ENCODE data around the gene KCTD19. TPM values are rescaled to one million over a fixed set of nuclear protein-coding genes. Genes with fewer than 3 reads are reported as not detected.

The KCTD19 gene
- total and polyA plus RNA-seq, 4 donors: 0.07 to 5.1 (median 0.32) TPM

- 61 to 82% methylated on average over 4 of the region's 4 CpGs for WGBS, 2 donors
- Histone ChIP-seq H3K4me3 (no peak overlapping the region), H3K27me3 (ENCODE audit: control insufficient read depth in 3 of 3, insufficient read depth in 3 of 3, low read length in 2 of 3) (no peaks in the 10 kb centered on the region), H3K4me1 (ENCODE audit: control insufficient read depth in 5 of 5, insufficient read depth in 5 of 5, low read length in 5 of 5) (peaks cover 15 to 50% (median 45%) of the 10 kb centered on the region in 5 donors), H3K9ac (ENCODE audit: insufficient read depth in 1 of 2, low read length in 2 of 2) (no peak overlapping the region), H3K27ac (ENCODE audit: low read depth in 1 of 2, low read length in 1 of 2) (peak overlapping the region; percentile 55 to 78), H3K36me3 (ENCODE audit: control insufficient read depth in 4 of 4, insufficient read depth in 4 of 4, low read length in 4 of 4) (peaks cover 3 to 55% (median 40%) of the 10 kb centered on the region in 4 donors), H3K9me3 (ENCODE audit: control insufficient read depth in 4 of 4, insufficient read depth in 3 of 4, low read length in 3 of 4) (no peaks in the 10 kb centered on the region)
- ATAC-seq (ENCODE audit: insufficient read depth, low FRiP score) (peak; percentile 49), DNase-seq (peak; percentile 51 to 74 (median 72))
- TF ChIP-seq CTCF (IDR thresholded peaks at IDR 0.05; ENCODE audit: control extremely low read depth, extremely low read depth): no peak
Observed at GRCh38 chr16:67240506-67240905, 86.0 kb downstream of the KCTD19 start.

Other genes with a start within 250 kb of the KCTD19 start
- 10 to 100 TPM; 14.6 to 36.1 TPM for gene PHAF1, start 216.8 kb downstream of the KCTD19 start, total RNA-seq
- gene PHAF1, start 216.8 kb downstream of the KCTD19 start, polyA plus RNA-seq: 10 to 100 TPM in 1 of 2 donors, 1 to 10 TPM in 1; 9.1 to 12.0 TPM
- 10 to 100 TPM; 17.1 to 22.9 TPM for gene B3GNT9, start 175.7 kb downstream of the KCTD19 start, total RNA-seq
- 10 to 100 TPM in 1 of 2 donors, 1 to 10 TPM in 1; 8.4 to 12.0 TPM for gene B3GNT9, start 175.7 kb downstream of the KCTD19 start, polyA plus RNA-seq
- 10 to 100 TPM; 12.4 to 36.1 TPM for gene TRADD, start 166.8 kb downstream of the KCTD19 start, total RNA-seq
- gene TRADD, start 166.8 kb downstream of the KCTD19 start, polyA plus RNA-seq: 10 to 100 TPM; 17.5 to 37.2 TPM
- gene FBXL8, start 166.8 kb downstream of the KCTD19 start, total RNA-seq: 10 to 100 TPM in 1 of 2 donors, 1 to 10 TPM in 1; 3.6 to 30.9 TPM
- gene FBXL8, start 166.8 kb downstream of the KCTD19 start, polyA plus RNA-seq: 10 to 100 TPM; 18.9 to 30.3 TPM
- 10 to 100 TPM in 1 of 2 donors, 1 to 10 TPM in 1; 5.1 to 28.9 TPM for gene HSF4, start 162.0 kb downstream of the KCTD19 start, total RNA-seq
- gene HSF4, start 162.0 kb downstream of the KCTD19 start, polyA plus RNA-seq: 10 to 100 TPM; 13.1 to 62.5 TPM
- gene NOL3, start 156.2 kb downstream of the KCTD19 start, total RNA-seq: 10 to 100 TPM; 25.3 to 51.9 TPM
- 10 to 100 TPM; 35.5 to 46.8 TPM for gene NOL3, start 156.2 kb downstream of the KCTD19 start, polyA plus RNA-seq
- gene MATCAP1, start 142.8 kb downstream of the KCTD19 start, total RNA-seq: 10 to 100 TPM; 33.1 to 41.8 TPM
- gene MATCAP1, start 142.8 kb downstream of the KCTD19 start, polyA plus RNA-seq: 10 to 100 TPM; 18.5 to 18.8 TPM
- 10 to 100 TPM; 11.4 to 16.5 TPM for gene EXOC3L1, start 136.6 kb downstream of the KCTD19 start, total RNA-seq
- gene EXOC3L1, start 136.6 kb downstream of the KCTD19 start, polyA plus RNA-seq: 10 to 100 TPM in 1 of 2 donors, 1 to 10 TPM in 1; 9.7 to 12.6 TPM
- gene E2F4, start 134.6 kb downstream of the KCTD19 start, total RNA-seq: 10 to 100 TPM; 27.8 to 68.2 TPM
- 10 to 100 TPM; 44.5 to 86.1 TPM for gene E2F4, start 134.6 kb downstream of the KCTD19 start, polyA plus RNA-seq
- gene ELMO3, start 127.6 kb downstream of the KCTD19 start, total RNA-seq: 10 to 100 TPM in 1 of 2 donors, 1 to 10 TPM in 1; 6.5 to 22.5 TPM
- gene ELMO3, start 127.6 kb downstream of the KCTD19 start, polyA plus RNA-seq: 10 to 100 TPM; 13.3 to 17.7 TPM
- 10 to 100 TPM; 22.1 to 59.0 TPM for gene TMEM208, start 99.6 kb downstream of the KCTD19 start, total RNA-seq
- 100 to 1,000 TPM; 128 to 196 TPM for gene TMEM208, start 99.6 kb downstream of the KCTD19 start, polyA plus RNA-seq
- 100 to 1,000 TPM in 1 of 2 donors, 10 to 100 TPM in 1; 51.3 to 129 TPM for gene FHOD1, start 79.3 kb downstream of the KCTD19 start, total RNA-seq
- 10 to 100 TPM; 64.1 to 67.0 TPM for gene FHOD1, start 79.3 kb downstream of the KCTD19 start, polyA plus RNA-seq
- 1 to 10 TPM; 4.2 to 5.9 TPM for gene SLC9A5, start 77.8 kb downstream of the KCTD19 start, total RNA-seq
- gene SLC9A5, start 77.8 kb downstream of the KCTD19 start, polyA plus RNA-seq: 1 to 10 TPM; 1.2 to 2.4 TPM
- gene PLEKHG4, start 47.2 kb downstream of the KCTD19 start, total RNA-seq: 10 to 100 TPM; 14.6 to 26.9 TPM
- 10 to 100 TPM in 1 of 2 donors, 1 to 10 TPM in 1; 9.0 to 19.5 TPM for gene PLEKHG4, start 47.2 kb downstream of the KCTD19 start, polyA plus RNA-seq
- 100 to 1,000 TPM in 1 of 2 donors, 10 to 100 TPM in 1; 14.4 to 103 TPM for gene LRRC36, start 74 bp upstream of the KCTD19 start, total RNA-seq
- 10 to 100 TPM in 1 of 2 donors, 1 to 10 TPM in 1; 2.1 to 18.8 TPM for gene LRRC36, start 74 bp upstream of the KCTD19 start, polyA plus RNA-seq
- 100 to 1,000 TPM; 183 to 371 TPM for gene TPPP3, start 66.8 kb upstream of the KCTD19 start, total RNA-seq
- gene TPPP3, start 66.8 kb upstream of the KCTD19 start, polyA plus RNA-seq: 100 to 1,000 TPM; 164 to 186 TPM
- 10 to 100 TPM; 14.9 to 31.8 TPM for gene ZDHHC1, start 89.7 kb upstream of the KCTD19 start, total RNA-seq
- 10 to 100 TPM; 10.9 to 27.4 TPM for gene ZDHHC1, start 89.7 kb upstream of the KCTD19 start, polyA plus RNA-seq
- 1 to 10 TPM; 6.5 to 6.8 TPM for gene HSD11B2, start 104.4 kb upstream of the KCTD19 start, total RNA-seq
- 10 to 100 TPM in 1 of 2 donors, 1 to 10 TPM in 1; 2.6 to 39.8 TPM for gene HSD11B2, start 104.4 kb upstream of the KCTD19 start, polyA plus RNA-seq
- 100 to 1,000 TPM in 1 of 2 donors, 10 to 100 TPM in 1; 87.2 to 185 TPM for gene ATP6V0D1, start 154.4 kb upstream of the KCTD19 start, total RNA-seq
- 100 to 1,000 TPM in 1 of 2 donors, 10 to 100 TPM in 1; 39.6 to 249 TPM for gene ATP6V0D1, start 154.4 kb upstream of the KCTD19 start, polyA plus RNA-seq
- gene AGRP, start 156.8 kb upstream of the KCTD19 start, total RNA-seq: 1 to 10 TPM in 1 of 2 donors, not detected in 1; 1.4 TPM
- gene AGRP, start 156.8 kb upstream of the KCTD19 start, polyA plus RNA-seq: 1 to 10 TPM in 1 of 2 donors, under 1 TPM in 1; 0.97 to 8.3 TPM
- 100 to 1,000 TPM in 1 of 2 donors, 10 to 100 TPM in 1; 85.1 to 122 TPM for gene RIPOR1, start 202.1 kb upstream of the KCTD19 start, total RNA-seq
- gene RIPOR1, start 202.1 kb upstream of the KCTD19 start, polyA plus RNA-seq: 10 to 100 TPM; 44.1 to 55.6 TPM
- gene CTCF, start 235.8 kb upstream of the KCTD19 start, total RNA-seq: 10 to 100 TPM; 28.5 to 54.2 TPM
- 10 to 100 TPM; 16.7 to 18.1 TPM for gene CTCF, start 235.8 kb upstream of the KCTD19 start, polyA plus RNA-seq